A673 (cell line): ENCODE measurements around the gene PCDHGB4. TPM values are rescaled to one million over a fixed set of nuclear protein-coding genes. Genes with fewer than 3 reads are reported as not detected.
"Not testable (repeated sequence)": the region's sequence is repeated elsewhere in the genome, so short reads cannot be mapped to it uniquely, and the experiment has no call there.

ENCODE experiments used
- BruUV-seq: library from RNA; stranded (reverse); fragments of 400-500 nt; replicated peaks from 2 replicates; lab custom pipeline; 2021; lab: Mats Ljungman, UMichigan
- CTCF ChIA-PET: fragments of 300-600 bp; sonication (Branson Sonifier 250); formaldehyde crosslinking; loops from one replicate; lab custom pipeline; 2022; ENCODE audit warnings: antibody characterized with exemption; lab: Charles Lee
- POLR2A ChIA-PET: fragments of 300-600 bp; sonication (Branson Sonifier 250); formaldehyde crosslinking; loops from one replicate; lab custom pipeline; 2022; ENCODE audit warnings: antibody characterized with exemption; ENCODE audit not compliant: low non-redundant PET; lab: Charles Lee
- DNase-seq: peaks from one replicate; pipeline ENCODE4 v3.0.0-alpha.2; 2015; ENCODE audit warnings: low spot score
- H3K27ac ChIP-seq: fragments of 200-600 bp; sonication (generic); 2 replicates; pipeline ENCODE4 v1.5.1; 2016; ENCODE audit warnings: mixed run types, low read depth, mild to moderate bottlenecking, mixed read lengths, antibody characterized with exemption, low read length; ENCODE audit not compliant: poor library complexity, severe bottlenecking
- H3K27me3 ChIP-seq: fragments of 200-600 bp; sonication (generic); replicated peaks from 2 replicates; pipeline ENCODE4 v1.6.1; 2017; ENCODE audit warnings: mixed run types, low read depth, mild to moderate bottlenecking, mixed read lengths, antibody characterized with exemption, low read length; ENCODE audit not compliant: insufficient read depth, poor library complexity
- H3K36me3 ChIP-seq: fragments of 200-600 bp; sonication (generic); 2 replicates; pipeline ENCODE4 v1.6.1; 2016; ENCODE audit warnings: mixed run types, mild to moderate bottlenecking, mixed read lengths, antibody characterized with exemption, low read length; ENCODE audit not compliant: insufficient read depth, poor library complexity, severe bottlenecking
- H3K4me1 ChIP-seq: fragments of 200-600 bp; sonication (generic); 2 replicates; pipeline ENCODE4 v1.6.1; 2017; ENCODE audit warnings: mixed run types, mild to moderate bottlenecking, mixed read lengths, antibody characterized with exemption, low read length; ENCODE audit not compliant: insufficient read depth, poor library complexity, severe bottlenecking
- H3K4me3 ChIP-seq: fragments of 200-600 bp; sonication (generic); 2 replicates; pipeline ENCODE4 v1.5.1; 2016; ENCODE audit warnings: low read depth, mixed run types, mild to moderate bottlenecking, mixed read lengths, low read length; ENCODE audit not compliant: poor library complexity, severe bottlenecking
- H3K9me3 ChIP-seq: fragments of 200-600 bp; sonication (generic); 2 replicates; pipeline ENCODE4 v1.6.1; 2016; ENCODE audit warnings: mixed run types, low read depth, mild to moderate bottlenecking, mixed read lengths, antibody characterized with exemption, low read length; ENCODE audit not compliant: poor library complexity, severe bottlenecking
- EZH2 ChIP-seq: fragments of 200-600 bp; sonication (generic); IDR thresholded peaks from 2 replicates; pipeline ENCODE4 v1.6.1; 2017; ENCODE audit warnings: borderline replicate concordance, low read depth, mild to moderate bottlenecking, mixed read lengths, antibody characterized with exemption, low read length; ENCODE audit not compliant: poor library complexity, severe bottlenecking
- intact Hi-C: fragments of 100-400 bp; cut with micrococcal nuclease; formaldehyde crosslinking; loops from one replicate; pipeline ENCODE4 v1.10.0; 2022; ENCODE audit not compliant: unreplicated experiment
- total RNA-seq: library from RNA; stranded (reverse); gene quantifications from 2 replicates; pipeline ENCODE4 v1.2.3, GENCODE V29; 2021
- TF ChIP-seq, protein P1 (sequence below): fragments of 300-800, 200-600 bp; sonication (generic); conservative IDR thresholded peaks from 2 replicates; pipeline ENCODE4 v1.5.1; 2017; ENCODE audit warnings: low read depth, mild to moderate bottlenecking, antibody characterized with exemption, low read length, moderate library complexity, mixed read lengths

The PCDHGB4 gene
- total RNA-seq, 1 experiment from 2014 or later, result 2.5 TPM

DNA sequence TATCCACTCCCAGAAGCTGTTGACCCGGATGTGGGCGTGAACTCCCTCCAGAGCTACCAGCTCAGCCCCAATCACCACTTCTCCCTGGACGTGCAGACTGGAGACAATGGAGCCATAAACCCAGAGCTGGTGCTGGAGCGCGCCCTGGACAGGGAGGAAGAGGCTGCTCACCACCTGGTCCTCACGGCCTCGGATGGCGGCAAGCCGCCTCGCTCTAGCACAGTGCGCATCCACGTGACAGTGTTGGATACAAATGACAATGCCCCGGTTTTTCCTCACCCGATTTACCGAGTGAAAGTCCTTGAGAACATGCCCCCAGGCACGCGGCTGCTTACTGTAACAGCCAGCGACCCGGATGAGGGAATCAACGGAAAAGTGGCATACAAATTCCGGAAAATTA lies 5.8 kb downstream of the PCDHGB4 start:
- peaks cover 53% of the 10 kb centered on the region for H3K9me3 ChIP-seq
- CTCF ChIA-PET, result no interaction called here
- H3K4me1 ChIP-seq, result no peaks in the 10 kb centered on the region
- DNase-seq, result no peak
- intact Hi-C loops, result no loop called here
- H3K36me3 ChIP-seq, result no peaks in the 10 kb centered on the region
- H3K27ac ChIP-seq, result no peak overlapping the region
- TF ChIP-seq EZH2, result no peak
- TF ChIP-seq, protein P1, sequence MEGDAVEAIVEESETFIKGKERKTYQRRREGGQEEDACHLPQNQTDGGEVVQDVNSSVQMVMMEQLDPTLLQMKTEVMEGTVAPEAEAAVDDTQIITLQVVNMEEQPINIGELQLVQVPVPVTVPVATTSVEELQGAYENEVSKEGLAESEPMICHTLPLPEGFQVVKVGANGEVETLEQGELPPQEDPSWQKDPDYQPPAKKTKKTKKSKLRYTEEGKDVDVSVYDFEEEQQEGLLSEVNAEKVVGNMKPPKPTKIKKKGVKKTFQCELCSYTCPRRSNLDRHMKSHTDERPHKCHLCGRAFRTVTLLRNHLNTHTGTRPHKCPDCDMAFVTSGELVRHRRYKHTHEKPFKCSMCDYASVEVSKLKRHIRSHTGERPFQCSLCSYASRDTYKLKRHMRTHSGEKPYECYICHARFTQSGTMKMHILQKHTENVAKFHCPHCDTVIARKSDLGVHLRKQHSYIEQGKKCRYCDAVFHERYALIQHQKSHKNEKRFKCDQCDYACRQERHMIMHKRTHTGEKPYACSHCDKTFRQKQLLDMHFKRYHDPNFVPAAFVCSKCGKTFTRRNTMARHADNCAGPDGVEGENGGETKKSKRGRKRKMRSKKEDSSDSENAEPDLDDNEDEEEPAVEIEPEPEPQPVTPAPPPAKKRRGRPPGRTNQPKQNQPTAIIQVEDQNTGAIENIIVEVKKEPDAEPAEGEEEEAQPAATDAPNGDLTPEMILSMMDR, result no peak
- POLR2A ChIA-PET, result no interaction called here
- BruUV-seq, result no TSS peak
- H3K27me3 ChIP-seq, result no peaks in the 10 kb centered on the region
- H3K4me3 ChIP-seq, result no peak overlapping the region

GRCh38 chr5:141394401-141395187 lies 7.1 kb downstream of the PCDHGB4 start:
- H3K27ac ChIP-seq, POLR2A ChIA-PET, DNase-seq, H3K4me3 ChIP-seq, BruUV-seq, H3K27me3 ChIP-seq, CTCF ChIA-PET, H3K4me1 ChIP-seq: not testable (repeated sequence)
- Histone ChIP-seq H3K36me3 (peaks cover 12% of the 10 kb centered on the region), H3K9me3 (peaks cover 53% of the 10 kb centered on the region)
- intact Hi-C loops, result loop anchor here (5.0 kb wide), 1 partner anchor 128 kb away; no protein-coding TSS in a partner anchor

GRCh38 chr5:141397756-141398551 lies 10.5 kb downstream of the PCDHGB4 start, which contains the start of gene PCDHGB5:
TSS of gene PCDHGB5 (plus strand) at chr5:141397947. CDS start at chr5:141398128, 181 bp downstream.
- POLR2A ChIA-PET, H3K27me3 ChIP-seq, H3K4me1 ChIP-seq, BruUV-seq: not testable (repeated sequence)
- H3K27ac ChIP-seq, result peak within 1 kb of the TSS; percentile 37
- peaks cover 27% of the 10 kb centered on the region for H3K36me3 ChIP-seq
- peak within 1 kb of the TSS; percentile 39 for H3K4me3 ChIP-seq
- peaks cover 53% of the 10 kb centered on the region for H3K9me3 ChIP-seq
- DNase-seq, result peak; percentile 66
- intact Hi-C loops, result loop anchor here (5.0 kb wide), 1 partner anchor 124 kb away; no protein-coding TSS in a partner anchor
- TF ChIP-seq, protein P1, result peak; percentile 62
- CTCF ChIA-PET, result interaction anchor here (1.2 to 1.5 kb wide), 3 partner anchors 160 to 174 kb away, joined by 3 to 7 read pairs (median 5); partner anchors contain the start of gene PCDHB14
